ENCODE data around the gene DNAJC6.

- TF ChIP-seq POLR2AphosphoS5 (IDR thresholded peaks at IDR 0.05; ENCODE audit: low read depth, low read length) (no peak), POLR2A (IDR thresholded peaks at IDR 0.05; ENCODE audit: low read depth, low read length) (no peak), SPI1 (IDR thresholded peaks at IDR 0.05; ENCODE audit: low read depth, low read length) (no peak)
These were observed 33.0 kb upstream of the DNAJC6 start for GRCh38 chr1:65276197-65276939.
